ENCODE results near the gene PPP2R3B. TPM values are rescaled to one million over a fixed set of nuclear protein-coding genes. Genes with fewer than 3 reads are reported as not detected.

PPP2R3B gene
- total and polyA plus RNA-seq, 3 experiments from 2014 or later = 10.0 to 23.1 (median 21.2) TPM

- POLR2A ChIA-PET = no interaction called here
- no peak for DNase-seq
- peak overlapping the region; percentile 66 to 97 (median 87) for H3K27ac Mint-ChIP-seq
- Histone ChIP-seq H3K27me3 (ENCODE audit: insufficient read depth, low read length, poor library complexity, severe bottlenecking) (no peaks in the 10 kb centered on the region), H3K27ac (ENCODE audit: low read depth, low read length) (no peak overlapping the region), H3K36me3 (ENCODE audit: insufficient read depth, low read length) (no peaks in the 10 kb centered on the region), H3K4me3 (ENCODE audit: low read length) (no peak overlapping the region), H3K9me3 (ENCODE audit: low read length) (peaks cover 5% of the 10 kb centered on the region), H3K4me1 (ENCODE audit: insufficient read depth, low read length) (peaks cover 17% of the 10 kb centered on the region)
- H3K27me3 Mint-ChIP-seq = no peaks in the 10 kb centered on the region
- CTCF ChIA-PET = no interaction called here
- peaks cover 14 to 22% (median 16%) of the 10 kb centered on the region in 3 donors for H3K4me1 Mint-ChIP-seq
- peaks cover 18 to 42% (median 29%) of the 10 kb centered on the region in 3 donors for H3K36me3 Mint-ChIP-seq
- peak overlapping the region; percentile 1 to 86 (median 32) for H3K4me3 Mint-ChIP-seq
- H3K9me3 Mint-ChIP-seq = peaks cover 8 to 15% (median 13%) of the 10 kb centered on the region in 5 donors
Measured at GRCh38 chrX:357035-357692, 29.5 kb downstream of the PPP2R3B start.

- no peaks in the 10 kb centered on the region for H3K36me3 ChIP-seq (ENCODE audit: insufficient read depth, low read length)
- Mint-ChIP-seq H3K4me1 (peaks cover 14 to 22% (median 16%) of the 10 kb centered on the region in 3 donors), H3K27me3 (no peaks in the 10 kb centered on the region), H3K4me3 (peak overlapping the region in 1 of 7 donors; percentile 68), H3K9me3 (peaks cover 8 to 14% (median 13%) of the 10 kb centered on the region in 5 donors), H3K27ac (peak overlapping the region in 7 of 8 donors; percentile 17 to 97 (median 79)), H3K36me3 (peaks cover 17 to 38% (median 26%) of the 10 kb centered on the region in 3 donors)
- H3K27ac ChIP-seq (ENCODE audit: low read depth, low read length) = no peak overlapping the region
- H3K4me3 ChIP-seq (ENCODE audit: low read length) = no peak overlapping the region
- DNase-seq = no peak
- ChIA-PET CTCF (no interaction called here), POLR2A (no interaction called here)
- peaks cover 5% of the 10 kb centered on the region for H3K9me3 ChIP-seq (ENCODE audit: low read length)
- no peaks in the 10 kb centered on the region for H3K27me3 ChIP-seq (ENCODE audit: insufficient read depth, low read length, poor library complexity, severe bottlenecking)
- H3K4me1 ChIP-seq (ENCODE audit: insufficient read depth, low read length) = peaks cover 17% of the 10 kb centered on the region
Measured at GRCh38 chrX:356385-357034, 30.2 kb downstream of the PPP2R3B start.

GRCh38 chrX:355329-356050, 31.2 kb downstream of the PPP2R3B start:
- H3K36me3 ChIP-seq (ENCODE audit: insufficient read depth, low read length) = no peaks in the 10 kb centered on the region
- H3K27ac ChIP-seq (ENCODE audit: low read depth, low read length) = no peak overlapping the region
- Mint-ChIP-seq H3K4me3 (no peak overlapping the region), H3K27ac (no peak overlapping the region), H3K4me1 (peaks cover 14 to 22% (median 16%) of the 10 kb centered on the region in 3 donors), H3K27me3 (no peaks in the 10 kb centered on the region), H3K9me3 (peaks cover 8 to 14% (median 12%) of the 10 kb centered on the region in 5 donors), H3K36me3 (peaks cover 10 to 28% (median 22%) of the 10 kb centered on the region in 3 donors)
- H3K27me3 ChIP-seq (ENCODE audit: insufficient read depth, low read length, poor library complexity, severe bottlenecking) = no peaks in the 10 kb centered on the region
- peaks cover 17% of the 10 kb centered on the region for H3K4me1 ChIP-seq (ENCODE audit: insufficient read depth, low read length)
- CTCF ChIA-PET = no interaction called here
- no peak overlapping the region for H3K4me3 ChIP-seq (ENCODE audit: low read length)
- H3K9me3 ChIP-seq (ENCODE audit: low read length) = peaks cover 5% of the 10 kb centered on the region
- no peak for DNase-seq
- POLR2A ChIA-PET = no interaction called here

GRCh38 chrX:353566-354535, 32.9 kb downstream of the PPP2R3B start:
- no peaks in the 10 kb centered on the region for H3K9me3 ChIP-seq (ENCODE audit: low read length)
- H3K36me3 ChIP-seq (ENCODE audit: insufficient read depth, low read length) = no peaks in the 10 kb centered on the region
- no peak overlapping the region for H3K4me3 ChIP-seq (ENCODE audit: low read length)
- H3K27ac ChIP-seq (ENCODE audit: low read depth, low read length) = no peak overlapping the region
- CTCF ChIA-PET = no interaction called here
- no peak for DNase-seq
- Mint-ChIP-seq H3K36me3 (peaks cover 7 to 30% (median 10%) of the 10 kb centered on the region in 3 donors), H3K27ac (no peak overlapping the region), H3K27me3 (no peaks in the 10 kb centered on the region), H3K4me3 (no peak overlapping the region), H3K9me3 (peaks cover 6 to 9% (median 7%) of the 10 kb centered on the region in 5 donors), H3K4me1 (peaks cover 14 to 22% (median 16%) of the 10 kb centered on the region in 3 donors)
- no peaks in the 10 kb centered on the region for H3K27me3 ChIP-seq (ENCODE audit: insufficient read depth, low read length, poor library complexity, severe bottlenecking)
- H3K4me1 ChIP-seq (ENCODE audit: insufficient read depth, low read length) = peaks cover 17% of the 10 kb centered on the region
- POLR2A ChIA-PET = no interaction called here

GRCh38 chrX:352582-353314, 34.0 kb downstream of the PPP2R3B start:
- Histone ChIP-seq H3K36me3 (ENCODE audit: insufficient read depth, low read length) (no peaks in the 10 kb centered on the region), H3K27ac (ENCODE audit: low read depth, low read length) (no peak overlapping the region), H3K4me3 (ENCODE audit: low read length) (no peak overlapping the region), H3K4me1 (ENCODE audit: insufficient read depth, low read length) (peaks cover 13% of the 10 kb centered on the region), H3K9me3 (ENCODE audit: low read length) (no peaks in the 10 kb centered on the region), H3K27me3 (ENCODE audit: insufficient read depth, low read length, poor library complexity, severe bottlenecking) (no peaks in the 10 kb centered on the region)
- no peaks in the 10 kb centered on the region for H3K27me3 Mint-ChIP-seq
- H3K9me3 Mint-ChIP-seq = peaks cover 5 to 8% (median 6%) of the 10 kb centered on the region in 5 donors
- CTCF ChIA-PET = no interaction called here
- H3K4me3 Mint-ChIP-seq = no peak overlapping the region
- POLR2A ChIA-PET = no interaction called here
- DNase-seq = no peak
- H3K4me1 Mint-ChIP-seq = peaks cover 13 to 20% (median 14%) of the 10 kb centered on the region in 3 donors
- H3K27ac Mint-ChIP-seq = peak overlapping the region in 2 of 8 donors; percentile 22 to 41
- H3K36me3 Mint-ChIP-seq = peaks cover 9 to 31% (median 10%) of the 10 kb centered on the region in 3 donors

GRCh38 chrX:352181-352580, 34.5 kb downstream of the PPP2R3B start:
- Mint-ChIP-seq H3K4me1 (peaks cover 7 to 14% (median 8%) of the 10 kb centered on the region in 3 donors), H3K4me3 (no peak overlapping the region), H3K36me3 (peaks cover 3 to 26% (median 5%) of the 10 kb centered on the region in 3 donors), H3K27me3 (no peaks in the 10 kb centered on the region), H3K9me3 (peaks cover 0 to 3% (median 1%) of the 10 kb centered on the region in 5 donors), H3K27ac (no peak overlapping the region)
- POLR2A ChIA-PET = no interaction called here
- Histone ChIP-seq H3K9me3 (ENCODE audit: low read length) (no peaks in the 10 kb centered on the region), H3K4me3 (ENCODE audit: low read length) (no peak overlapping the region), H3K27me3 (ENCODE audit: insufficient read depth, low read length, poor library complexity, severe bottlenecking) (no peaks in the 10 kb centered on the region), H3K4me1 (ENCODE audit: insufficient read depth, low read length) (peaks cover 9% of the 10 kb centered on the region), H3K36me3 (ENCODE audit: insufficient read depth, low read length) (no peaks in the 10 kb centered on the region), H3K27ac (ENCODE audit: low read depth, low read length) (no peak overlapping the region)
- CTCF ChIA-PET = no interaction called here
- DNase-seq = no peak

- Mint-ChIP-seq H3K27ac (no peak overlapping the region), H3K36me3 (peaks cover 0 to 28% (median 5%) of the 10 kb centered on the region in 3 donors), H3K27me3 (no peaks in the 10 kb centered on the region), H3K4me1 (peaks cover 3 to 10% (median 4%) of the 10 kb centered on the region in 3 donors), H3K9me3 (no peaks in the 10 kb centered on the region), H3K4me3 (no peak overlapping the region)
- no peak overlapping the region for H3K4me3 ChIP-seq (ENCODE audit: low read length)
- no peaks in the 10 kb centered on the region for H3K36me3 ChIP-seq (ENCODE audit: insufficient read depth, low read length)
- ChIA-PET CTCF (no interaction called here), POLR2A (no interaction called here)
- H3K27ac ChIP-seq (ENCODE audit: low read depth, low read length) = no peak overlapping the region
- H3K27me3 ChIP-seq (ENCODE audit: insufficient read depth, low read length, poor library complexity, severe bottlenecking) = no peaks in the 10 kb centered on the region
- H3K4me1 ChIP-seq (ENCODE audit: insufficient read depth, low read length) = peaks cover 5% of the 10 kb centered on the region
- no peaks in the 10 kb centered on the region for H3K9me3 ChIP-seq (ENCODE audit: low read length)
- DNase-seq = no peak
Measured at GRCh38 chrX:351736-352135, 35.0 kb downstream of the PPP2R3B start.

All from CD8-positive, alpha-beta memory T cell (primary cell).